GM21381 (cell line): ENCODE results near the gene FTMT.
"Not testable (repeated sequence)": the region's sequence is repeated elsewhere in the genome, so short reads cannot be mapped to it uniquely, and the experiment has no call there.

ENCODE experiments used
- ATAC-seq: cut with Tn5 transposase; IDR thresholded peaks from one replicate; pipeline ENCODE4 v1.9.1; 2021; ENCODE audit warnings: mild to moderate bottlenecking, moderate library complexity; ENCODE audit not compliant: unreplicated experiment

The FTMT gene

GRCh38 chr5:121851643-121852574, at the start of gene FTMT:
FTMT (plus strand) TSS chr5:121851882; CDS start chr5:121851964, 82 bp downstream.
- ATAC-seq: no peak

DNA sequence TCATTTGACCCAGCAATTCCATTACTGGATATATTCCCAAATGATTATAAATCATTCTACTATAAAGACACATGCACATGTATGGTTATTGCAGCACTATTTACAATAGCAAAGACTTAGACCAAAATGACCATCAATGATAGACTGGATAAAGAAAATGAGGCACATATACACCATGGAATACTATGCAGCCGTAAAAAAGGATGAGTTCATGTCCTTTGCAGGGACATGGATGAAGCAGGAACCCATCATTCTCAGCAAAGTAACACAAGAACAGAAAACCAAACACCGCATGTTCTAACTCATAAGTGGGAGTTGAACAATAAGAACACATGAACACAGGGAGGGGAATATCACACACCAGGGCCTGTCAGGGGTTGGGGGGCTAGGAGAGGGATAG, 46.4 kb upstream of the FTMT start:
- not testable (repeated sequence) for ATAC-seq

GRCh38 chr5:121805911-121806310, 45.8 kb upstream of the FTMT start:
- no peak for ATAC-seq

GRCh38 chr5:121816164-121816563, 35.5 kb upstream of the FTMT start:
- no peak for ATAC-seq

- no peak for ATAC-seq
These were observed 31.9 kb upstream of the FTMT start for GRCh38 chr5:121819682-121820261.

- no peak for ATAC-seq
These were observed 18.1 kb upstream of the FTMT start for GRCh38 chr5:121833617-121834016.

- no peak for ATAC-seq
These were observed 17.7 kb upstream of the FTMT start for GRCh38 chr5:121834021-121834420.

DNA sequence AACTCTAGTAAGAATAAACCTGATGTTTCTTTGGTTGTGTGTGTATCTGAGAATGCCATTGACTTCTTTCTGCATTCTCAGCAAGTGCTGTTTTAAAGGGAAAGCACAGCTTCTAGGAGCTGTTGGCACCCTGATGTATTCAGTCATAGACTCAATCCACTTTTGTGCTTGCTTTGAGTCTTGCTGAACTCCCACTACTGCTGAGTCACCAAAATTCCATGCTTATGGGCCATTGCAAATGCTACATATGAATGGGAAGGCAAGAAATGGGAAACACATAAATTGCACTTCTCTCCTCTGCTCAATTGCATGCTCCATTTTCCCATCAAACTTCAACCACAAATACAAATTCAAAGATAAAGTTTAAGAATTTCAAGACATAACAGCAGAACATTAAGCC, 9.8 kb upstream of the FTMT start:
- no peak for ATAC-seq

DNA sequence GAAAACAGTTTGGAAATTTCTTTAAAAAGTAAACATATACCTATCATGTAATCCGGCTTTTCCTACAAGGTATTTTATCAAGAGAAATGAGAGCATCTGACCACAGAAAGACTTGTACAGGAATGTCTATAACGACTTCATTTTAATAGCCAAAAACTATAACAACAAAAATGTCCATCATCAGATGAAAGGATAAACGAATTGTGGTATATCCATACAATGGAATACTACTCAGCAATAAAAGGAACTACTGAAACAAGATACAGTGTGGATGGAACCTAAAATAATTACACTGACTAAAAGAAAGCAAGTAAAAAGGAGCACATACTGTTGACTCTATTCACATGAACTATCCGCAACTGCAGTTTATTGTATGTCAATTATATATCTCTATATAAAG, 1.4 kb upstream of the FTMT start:
- no peak for ATAC-seq

GRCh38 chr5:121853850-121854249, 2.2 kb downstream of the FTMT start:
- no peak for ATAC-seq

DNA sequence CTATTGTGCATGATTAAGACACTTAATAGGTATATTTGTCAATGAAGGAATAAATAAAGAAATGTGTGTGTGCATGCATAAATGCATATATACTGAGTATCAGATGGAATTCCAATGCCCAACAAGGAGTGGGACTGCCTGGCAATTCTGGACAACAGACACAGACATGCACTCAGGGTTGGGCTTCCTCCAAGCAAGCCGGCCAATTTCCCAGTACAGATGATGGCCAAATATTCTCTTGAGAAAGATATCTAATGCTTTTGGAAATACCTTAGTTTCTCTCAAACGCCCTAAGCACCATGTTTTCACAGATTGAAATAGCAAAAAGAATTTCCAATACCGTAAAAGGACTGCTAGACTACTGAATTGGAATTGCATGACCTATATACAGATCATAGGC, 11.1 kb downstream of the FTMT start:
- no peak for ATAC-seq

DNA sequence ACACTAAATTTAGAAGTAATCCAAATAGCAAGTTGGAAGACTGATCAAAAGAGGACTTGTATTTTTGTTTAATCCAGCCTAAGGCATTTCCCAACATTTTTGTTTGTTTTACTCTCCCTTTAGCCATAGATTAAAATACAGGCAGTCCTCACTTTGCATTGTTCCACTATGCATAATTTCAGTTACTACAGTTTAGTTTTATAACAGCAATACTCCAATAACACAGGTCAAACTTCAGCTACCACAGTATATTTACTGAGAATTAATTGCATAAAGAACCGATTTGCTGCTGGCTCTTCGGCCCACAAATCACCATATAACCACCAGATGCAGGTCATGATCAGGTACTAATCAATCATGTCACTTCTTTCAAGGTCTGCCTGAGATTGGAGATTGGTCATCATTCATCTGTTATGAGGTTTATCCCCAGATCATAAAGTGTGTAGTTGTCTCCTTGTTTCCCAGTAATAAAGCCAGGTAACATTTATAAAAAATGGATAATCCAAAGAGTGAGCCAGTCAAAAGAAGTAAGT, 12.1 kb downstream of the FTMT start:
- ATAC-seq: no peak

GRCh38 chr5:121867403-121867802, 15.7 kb downstream of the FTMT start:
- ATAC-seq: no peak

- no peak for ATAC-seq
These were observed 18.8 kb downstream of the FTMT start for GRCh38 chr5:121870489-121870888.

GRCh38 chr5:121872856-121873255, 21.2 kb downstream of the FTMT start:
- ATAC-seq: no peak

GRCh38 chr5:121873409-121873808, 21.7 kb downstream of the FTMT start:
- no peak for ATAC-seq

- ATAC-seq: no peak
These were observed 33.9 kb downstream of the FTMT start for GRCh38 chr5:121885630-121886029.

DNA sequence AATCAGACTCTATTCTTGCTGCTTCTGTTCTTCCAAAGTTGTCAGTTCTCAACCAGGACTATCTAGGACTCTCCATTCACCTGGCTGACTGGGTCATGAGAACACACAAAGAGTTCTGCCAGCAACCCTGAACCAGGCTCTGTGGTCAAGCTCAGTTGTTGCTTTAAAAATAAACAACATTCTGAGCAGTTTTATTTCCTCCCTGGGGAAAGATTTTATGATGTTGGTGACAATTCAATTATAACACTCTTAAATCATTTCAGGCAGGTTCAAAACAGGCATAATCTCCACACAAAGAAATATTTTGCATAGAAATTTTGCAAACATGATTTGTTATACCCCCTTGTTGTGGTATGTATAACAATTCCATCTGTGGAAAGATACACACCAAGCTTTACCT, 36.0 kb downstream of the FTMT start:
- no peak for ATAC-seq

- ATAC-seq: no peak
These were observed 38.7 kb downstream of the FTMT start for GRCh38 chr5:121890297-121890858.

DNA sequence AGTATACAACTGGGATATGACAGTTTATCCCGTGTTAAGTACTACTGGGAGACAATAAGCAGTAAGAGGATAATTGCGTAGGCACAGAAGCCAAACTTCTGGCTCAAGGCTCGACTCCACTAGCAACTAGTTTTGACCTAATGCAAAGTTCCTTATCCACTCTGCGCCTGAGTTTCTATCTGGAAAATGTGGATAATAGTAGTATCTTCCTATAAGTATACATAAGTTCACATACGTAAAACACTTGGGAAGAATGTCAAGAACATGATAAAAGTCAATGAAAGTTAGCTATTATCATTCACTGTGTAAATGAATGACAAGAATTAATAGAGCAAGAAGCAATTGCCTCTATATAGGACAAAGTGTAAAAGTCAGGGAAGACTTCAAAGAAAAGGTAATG, 45.7 kb downstream of the FTMT start:
- ATAC-seq: no peak

GRCh38 chr5:121899346-121899745, 47.7 kb downstream of the FTMT start:
- ATAC-seq: no peak
